HG03520 (cell line): ENCODE data around the gene METTL24.
"Not testable (repeated sequence)": the region's sequence is repeated elsewhere in the genome, so short reads cannot be mapped to it uniquely, and the experiment has no call there.

Experiments
- ATAC-seq: cut with Tn5 transposase; IDR thresholded peaks from one replicate; pipeline ENCODE4 v1.9.1; 2021; ENCODE audit warnings: mild to moderate bottlenecking, moderate library complexity; ENCODE audit not compliant: unreplicated experiment

Gene METTL24

DNA sequence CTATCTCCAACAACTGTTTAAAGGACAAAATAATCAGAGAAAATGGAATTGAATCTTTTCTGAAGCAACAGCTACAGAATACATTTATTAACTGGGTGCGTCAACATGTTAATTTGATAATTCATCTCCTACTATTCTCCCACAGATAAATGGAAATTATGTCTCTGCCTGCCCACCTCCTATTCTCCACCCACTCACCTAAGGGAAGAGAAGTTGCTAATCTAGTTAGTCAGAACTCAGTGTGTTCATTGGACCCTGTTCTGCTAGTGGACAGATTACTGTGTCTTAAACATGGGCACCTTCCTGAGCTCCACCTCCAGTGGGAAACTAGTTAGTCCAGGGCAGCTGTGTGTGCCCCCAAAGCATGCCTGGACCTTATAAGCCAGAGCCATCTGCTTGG lies 41.0 kb downstream of the METTL24 start:
- ATAC-seq, result no peak

DNA sequence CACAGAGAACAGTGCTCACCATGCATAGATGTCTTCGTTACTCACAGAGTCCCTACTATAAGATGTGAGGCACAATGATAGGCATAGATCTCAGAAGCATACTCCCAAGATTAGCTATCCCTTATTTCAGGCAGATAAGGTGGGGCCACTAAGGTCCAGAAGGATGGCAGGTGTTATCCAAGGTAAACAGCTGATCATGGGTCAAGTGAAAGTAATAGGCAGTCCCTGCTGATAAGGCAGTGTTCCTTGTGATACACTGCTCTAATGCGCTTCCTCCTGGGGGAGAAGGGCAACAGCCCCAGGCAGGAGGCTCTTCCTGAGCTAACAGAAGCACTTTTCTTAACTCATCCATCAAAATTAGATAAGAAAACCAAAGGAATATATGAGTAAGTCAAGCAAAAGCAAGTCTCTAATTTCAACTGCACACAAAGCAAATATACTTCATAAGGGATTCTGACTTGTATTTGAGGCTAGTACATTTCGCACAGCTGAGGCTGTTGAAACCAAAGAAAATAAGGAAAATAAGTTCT lies 42.2 kb downstream of the METTL24 start:
- no peak for ATAC-seq

DNA sequence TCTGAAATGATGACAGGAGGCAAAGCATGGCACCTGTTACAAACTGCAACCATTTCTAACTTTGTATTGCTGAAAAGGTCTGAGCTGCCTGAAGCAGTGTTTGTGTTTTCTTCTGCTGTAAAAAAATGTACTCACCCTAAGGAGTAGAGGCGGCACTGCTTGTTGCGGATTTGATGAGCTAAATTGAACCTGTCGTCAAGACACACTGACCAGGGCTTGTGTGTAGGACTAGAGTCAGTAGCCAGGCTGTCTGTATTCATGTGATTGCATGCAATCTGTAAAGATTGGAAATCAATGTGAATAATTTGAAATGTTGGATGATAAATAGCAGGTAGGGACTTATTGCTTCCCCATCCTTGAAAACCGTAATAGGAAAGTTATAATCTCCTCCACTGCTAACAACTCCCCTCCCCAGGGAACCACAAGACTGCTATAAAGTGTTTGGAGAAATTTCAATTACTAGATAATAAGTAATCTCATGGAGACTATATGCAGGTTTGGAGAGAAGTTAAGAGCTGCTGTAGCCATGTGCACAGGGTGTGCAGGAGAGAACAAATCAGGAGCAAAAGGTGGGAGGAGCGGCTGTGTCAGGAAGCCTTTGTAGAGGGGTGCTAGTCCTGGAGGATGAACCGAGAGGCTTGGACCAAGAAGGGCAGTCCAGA lies 42.8 kb downstream of the METTL24 start:
- ATAC-seq, result no peak

DNA sequence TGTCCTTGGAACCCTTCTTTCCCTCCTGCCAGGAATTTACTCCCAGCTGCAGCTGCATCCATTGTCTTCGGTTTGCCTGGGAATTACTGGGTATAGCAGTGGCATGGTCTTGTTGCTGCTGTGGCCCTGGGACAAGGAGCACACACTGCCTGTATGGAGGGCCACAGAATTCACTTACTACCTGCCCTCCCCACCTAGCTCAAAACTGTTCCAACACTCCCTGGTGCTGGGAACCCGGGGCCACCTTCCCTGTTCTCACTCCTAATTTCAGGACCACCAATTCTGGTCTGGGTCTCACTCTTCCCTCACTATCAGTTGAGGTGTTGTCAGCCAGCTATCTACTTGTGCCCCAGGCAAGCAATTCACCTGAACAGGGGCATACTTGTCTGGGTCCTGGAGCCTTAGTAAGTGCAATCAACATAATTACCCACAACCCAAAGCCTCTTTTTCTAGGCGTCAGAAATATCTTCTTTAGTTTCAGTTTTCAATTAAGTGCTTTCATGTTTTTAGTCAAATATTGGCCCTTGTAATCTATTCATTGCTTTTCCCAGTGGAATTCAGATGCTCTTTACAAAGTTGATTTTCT lies 47.2 kb downstream of the METTL24 start:
- no peak for ATAC-seq

DNA sequence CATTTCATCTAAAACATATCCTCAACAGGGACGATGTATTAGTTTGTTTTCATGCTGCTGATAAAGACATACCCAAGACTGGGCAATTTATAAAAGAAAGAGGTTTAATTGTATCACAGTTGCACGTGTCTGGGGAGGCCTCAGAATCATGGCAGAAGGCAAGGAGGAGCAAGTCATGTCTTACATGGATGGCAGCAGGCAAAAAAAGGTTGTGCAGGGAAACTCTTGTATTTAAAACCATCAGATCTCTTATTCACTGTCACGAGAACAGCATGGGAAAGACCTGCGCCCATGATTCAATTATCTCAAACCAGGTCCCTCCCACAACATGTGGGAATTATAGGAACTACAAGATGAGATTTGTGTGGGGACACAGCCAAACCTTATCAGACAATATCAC lies 48.7 kb downstream of the METTL24 start:
- not testable (repeated sequence) for ATAC-seq

DNA sequence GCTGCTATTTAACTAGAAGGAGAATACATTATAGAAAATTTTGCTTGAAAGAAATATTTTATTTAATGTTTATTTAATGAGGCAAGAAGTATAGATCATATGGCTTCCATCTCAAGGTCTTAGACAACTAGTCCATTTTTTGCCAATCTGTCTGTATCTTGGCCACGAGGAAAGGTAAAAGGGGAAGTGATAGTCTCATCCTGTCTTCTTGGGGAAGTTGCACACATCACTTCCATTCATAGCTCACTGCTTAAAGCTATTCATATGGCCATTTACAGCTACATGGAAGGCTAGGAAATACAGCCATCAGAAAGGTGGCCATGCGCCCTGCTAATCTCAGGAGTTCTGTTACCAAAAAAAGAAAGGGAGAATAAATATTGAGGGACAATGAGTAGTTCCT lies 50.8 kb downstream of the METTL24 start:
- ATAC-seq, result no peak

DNA sequence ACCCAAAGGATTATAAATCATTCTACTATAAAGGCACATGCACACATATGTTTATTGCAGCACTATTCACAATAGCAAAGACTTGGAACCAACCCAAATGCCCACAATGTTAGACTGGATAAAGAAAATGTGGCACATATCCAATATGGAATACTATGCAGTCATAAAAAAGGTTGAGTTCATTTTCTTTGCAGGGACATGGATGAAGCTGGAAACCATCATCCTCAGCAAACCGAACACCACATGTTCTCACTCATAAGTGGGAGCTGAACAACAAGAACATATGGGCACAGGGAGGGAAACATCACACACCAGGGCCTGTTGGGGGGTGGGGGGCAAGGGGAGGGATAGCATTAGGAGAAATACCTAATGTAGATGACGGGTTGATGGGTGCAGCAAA lies 52.3 kb downstream of the METTL24 start:
- ATAC-seq, result not testable (repeated sequence)

DNA sequence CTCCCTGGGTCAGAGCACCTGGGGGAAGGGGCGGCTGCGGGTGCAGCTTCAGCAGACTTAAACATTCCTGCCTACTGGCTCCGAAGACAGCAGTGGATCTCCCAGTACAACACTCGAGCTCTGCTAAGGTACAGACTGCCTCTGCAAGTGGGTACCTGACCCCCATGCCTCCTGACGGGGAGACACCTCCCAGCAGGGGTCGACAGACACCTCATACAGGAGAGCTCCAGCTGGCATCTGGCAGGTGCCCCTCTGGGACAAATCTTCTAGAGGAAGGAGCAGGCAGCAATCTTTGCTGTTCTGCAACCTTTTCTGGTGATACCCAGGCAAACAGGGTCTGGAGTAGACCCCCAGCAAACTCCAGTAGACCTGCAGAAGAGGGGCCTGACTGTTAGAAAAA lies 54.5 kb downstream of the METTL24 start:
- ATAC-seq, result not testable (repeated sequence)

DNA sequence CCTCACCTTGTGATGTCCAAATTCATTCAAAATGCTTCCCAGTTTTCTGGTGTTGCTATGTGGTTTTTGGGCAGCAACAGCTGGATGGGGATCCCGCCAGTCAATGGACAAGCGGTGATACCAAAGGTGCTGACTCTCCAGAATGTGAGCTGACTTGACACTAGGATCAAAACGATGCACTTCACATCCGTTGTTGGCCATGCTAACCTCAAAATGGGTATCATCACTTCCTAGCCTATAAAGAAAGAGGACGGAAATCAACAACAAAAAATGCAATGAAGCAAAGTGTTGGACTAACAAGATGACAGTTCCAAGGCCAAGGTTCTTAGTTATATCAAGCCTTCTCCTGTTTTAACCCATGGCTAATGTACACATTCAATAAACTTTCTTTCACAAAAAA lies 59.2 kb downstream of the METTL24 start:
- ATAC-seq, result no peak

DNA sequence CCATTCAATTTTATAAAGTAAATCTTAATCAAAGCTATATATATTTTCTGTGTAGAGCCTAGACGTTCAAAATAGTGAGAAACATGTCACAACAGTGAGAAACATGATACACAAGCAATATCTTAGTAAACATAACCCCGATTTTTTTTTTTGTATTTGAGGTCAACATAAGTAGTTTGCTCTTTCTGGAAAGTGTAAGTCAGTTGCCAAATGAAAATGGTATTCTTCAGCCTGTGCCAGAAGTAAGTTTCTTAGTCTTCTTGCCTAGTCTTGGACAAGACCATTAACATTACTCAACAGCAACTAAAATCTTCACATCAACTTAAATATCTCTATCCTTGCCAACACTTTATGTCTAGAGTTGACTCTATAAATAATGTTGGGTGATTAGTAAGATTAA lies 59.7 kb downstream of the METTL24 start:
- no peak for ATAC-seq

DNA sequence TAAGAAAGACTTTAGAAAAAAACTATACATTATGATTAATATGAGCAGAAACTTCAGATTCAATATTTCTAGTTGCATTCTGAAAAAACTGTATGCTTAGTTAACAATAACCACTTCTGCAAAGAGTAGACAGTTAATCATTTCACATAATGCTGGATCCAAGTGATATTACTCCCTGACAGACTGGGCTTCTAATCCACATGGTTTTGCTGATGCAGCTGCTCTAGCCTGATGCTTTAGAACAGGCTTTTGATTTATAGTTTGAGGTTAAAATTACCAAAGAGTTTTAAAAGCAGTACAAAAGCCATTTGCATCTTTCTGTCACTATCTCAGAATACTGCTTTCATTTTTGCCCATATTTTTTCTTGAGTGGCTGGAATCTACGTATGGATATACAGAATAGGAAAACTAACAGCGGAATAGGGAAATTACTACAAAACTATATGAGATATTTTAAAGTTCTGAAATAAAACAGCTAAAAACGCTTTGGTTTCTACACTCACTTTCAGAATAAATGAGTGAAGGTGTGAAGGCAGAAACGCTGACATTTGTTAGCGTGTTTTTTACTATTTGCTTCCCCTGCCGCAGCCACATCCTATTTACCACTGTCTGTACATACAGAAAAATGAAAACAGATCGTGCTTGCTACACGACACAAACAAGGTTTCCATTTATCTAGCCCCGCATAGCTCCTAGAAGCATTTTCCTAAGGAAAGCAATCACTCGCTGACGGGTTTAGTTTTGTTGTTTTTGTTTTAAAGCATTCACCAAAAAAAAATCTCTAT lies 61.7 kb downstream of the METTL24 start:
- ATAC-seq, result no peak

DNA sequence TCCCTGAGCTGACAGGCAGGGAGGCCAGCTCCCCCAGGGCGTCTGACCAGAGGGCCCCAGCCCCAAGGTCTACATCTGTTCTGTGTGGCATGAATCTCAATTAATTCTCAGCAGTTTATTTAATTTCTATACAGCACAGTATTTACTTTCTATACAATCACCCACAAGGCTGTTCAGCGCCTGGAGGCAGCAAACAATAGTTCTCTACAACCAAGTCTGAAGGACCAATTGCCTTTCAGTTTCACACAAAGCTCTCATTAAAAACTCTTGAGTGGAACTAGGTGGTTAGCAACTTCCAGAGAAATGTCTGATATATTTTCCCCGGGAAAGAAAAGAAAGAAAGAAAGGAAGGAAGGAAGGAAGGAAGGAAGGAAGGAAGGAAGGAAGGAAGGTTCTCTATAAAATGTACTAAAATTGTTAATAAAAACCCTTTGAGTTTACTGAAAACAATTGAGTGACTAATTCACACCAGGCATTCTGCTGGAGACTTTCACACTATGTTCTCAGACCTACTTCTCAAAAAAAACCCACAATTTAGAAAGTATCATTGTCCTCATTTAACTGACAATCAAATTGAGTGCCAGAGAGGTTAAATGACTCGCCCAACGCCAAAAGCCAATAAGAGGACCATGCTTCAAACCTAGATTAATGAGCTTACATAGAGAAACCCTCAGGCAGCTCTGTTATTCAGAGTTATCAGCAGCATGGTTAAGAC lies 62.5 kb downstream of the METTL24 start:
- ATAC-seq, result no peak

DNA sequence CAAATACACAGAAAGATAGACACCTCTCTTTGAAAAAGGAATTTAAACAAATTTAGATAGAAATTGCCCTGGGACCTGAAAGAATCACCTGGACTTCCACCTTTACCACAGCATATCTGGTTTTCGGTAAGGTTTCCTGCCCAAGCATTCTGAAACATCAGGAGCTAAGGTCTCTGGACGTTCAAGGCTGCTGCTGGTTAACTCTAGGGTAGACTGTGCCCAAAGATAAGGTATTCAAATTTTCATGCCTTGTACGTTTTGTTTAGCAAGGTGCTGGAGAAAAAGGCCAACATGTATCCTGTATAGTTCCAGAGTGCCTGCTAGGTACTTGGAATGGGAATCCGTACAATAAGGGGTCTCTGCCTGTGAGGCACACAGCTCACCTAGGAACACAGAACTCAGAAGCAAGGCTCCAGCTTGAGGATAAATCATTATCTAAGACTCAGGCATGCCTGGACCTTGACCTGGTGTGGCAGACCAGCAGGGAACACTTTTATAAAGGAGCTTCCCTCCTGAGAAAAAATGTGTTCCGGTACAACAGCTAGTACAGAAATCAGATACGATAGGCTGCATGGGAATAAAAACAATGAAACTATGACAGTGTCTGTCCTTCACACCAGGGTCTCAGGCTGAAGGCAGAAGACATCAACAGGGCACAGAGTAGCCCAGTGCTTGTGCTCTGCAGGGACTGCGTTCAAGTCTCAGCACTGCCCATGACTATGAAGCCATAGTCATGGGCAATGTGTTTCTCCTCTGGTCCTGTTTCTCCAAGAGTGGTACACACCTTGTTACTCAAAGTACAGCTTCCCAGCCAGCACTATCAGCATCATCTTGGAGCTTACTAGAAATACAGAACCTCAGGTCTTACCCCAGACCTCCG lies 70.4 kb downstream of the METTL24 start:
- no peak for ATAC-seq

DNA sequence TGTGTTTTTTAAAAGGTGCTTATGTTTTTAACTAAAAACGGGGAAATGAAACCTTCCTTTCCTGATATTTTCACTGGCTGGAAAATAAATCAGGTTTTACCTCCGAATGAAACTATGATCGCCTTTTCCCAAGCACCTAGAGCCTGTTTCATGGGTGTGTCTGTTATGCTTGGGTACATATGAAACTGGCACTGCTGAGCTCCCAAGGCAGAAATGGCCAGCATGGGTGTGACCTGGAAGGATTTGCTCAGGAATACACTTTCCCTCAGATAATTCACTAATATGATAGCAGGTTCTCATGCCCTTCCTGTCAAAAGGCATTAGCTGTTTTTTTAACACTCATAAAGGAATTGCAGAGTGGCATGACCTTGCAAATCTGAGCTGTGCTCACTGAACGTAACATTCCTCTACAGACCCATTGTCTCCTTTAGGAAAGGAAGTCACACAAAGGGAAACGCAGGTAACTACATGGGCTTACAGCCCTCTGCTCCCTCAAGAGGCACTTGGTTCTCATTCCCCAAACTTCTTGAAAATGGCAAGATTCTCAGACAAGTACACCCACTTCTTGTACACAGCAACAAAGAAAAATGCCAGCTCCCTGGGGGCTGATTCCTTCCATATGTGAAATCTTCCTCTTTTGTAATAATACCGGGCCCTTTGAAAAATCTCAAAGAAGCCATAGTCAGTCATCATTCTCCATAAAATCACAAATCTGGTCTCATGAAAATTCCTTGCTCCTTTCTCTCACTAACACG lies 72.7 kb downstream of the METTL24 start:
- no peak for ATAC-seq

DNA sequence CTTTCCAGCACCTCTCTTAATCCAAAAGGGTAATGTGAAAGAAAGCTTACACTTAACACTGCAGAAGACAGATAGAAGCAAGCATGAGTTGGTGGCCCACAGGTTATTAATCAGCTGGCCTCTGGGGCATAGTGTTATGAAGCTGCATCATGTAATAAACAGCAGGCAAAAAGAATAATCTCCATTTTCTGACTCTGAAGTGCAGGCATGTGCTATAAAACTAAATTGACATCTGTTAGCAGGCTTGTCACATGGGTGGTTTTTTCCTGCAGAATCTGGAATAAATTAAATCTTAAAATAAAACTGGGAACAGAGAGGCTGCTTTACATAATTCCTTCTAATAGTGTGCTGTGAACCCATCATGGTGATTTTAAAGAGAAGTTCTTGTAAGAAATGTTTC lies 73.3 kb downstream of the METTL24 start:
- no peak for ATAC-seq

DNA sequence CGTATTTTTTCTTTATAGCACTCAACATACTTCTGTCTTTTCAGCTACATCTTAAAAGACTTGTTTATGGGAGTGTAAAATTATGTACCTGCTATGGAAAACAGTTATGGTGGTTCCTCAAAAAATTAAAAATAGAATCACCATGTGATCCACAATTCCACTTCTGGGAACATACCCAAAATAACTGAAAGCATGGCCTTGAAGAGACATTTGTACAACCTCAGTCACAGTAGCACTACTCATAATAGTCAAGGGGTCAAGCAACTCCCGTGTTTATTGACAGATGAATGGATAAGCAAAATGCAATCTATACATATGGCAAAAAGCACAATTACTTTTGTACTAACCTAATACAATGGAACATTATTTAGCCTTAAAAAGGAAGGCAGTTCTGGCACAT lies 74.5 kb downstream of the METTL24 start:
- no peak for ATAC-seq

DNA sequence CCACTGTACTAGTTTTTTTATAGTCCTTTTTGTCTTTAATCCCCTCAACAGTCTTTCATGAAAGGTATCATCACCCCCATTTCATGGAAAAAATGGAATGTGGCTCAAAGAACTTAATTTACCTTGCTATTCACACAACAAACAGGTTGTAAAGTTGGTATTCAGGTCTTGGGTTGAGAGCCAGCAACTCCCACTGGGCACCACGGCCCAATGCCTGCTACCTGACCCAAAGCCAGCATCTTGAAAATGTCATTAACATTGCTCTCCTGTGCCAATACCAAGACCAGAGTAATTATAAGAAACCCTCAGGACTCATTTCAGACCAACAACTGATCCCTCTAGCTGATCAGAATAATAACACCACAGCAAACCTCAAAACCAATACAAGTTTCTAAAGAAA lies 75.7 kb downstream of the METTL24 start:
- no peak for ATAC-seq

DNA sequence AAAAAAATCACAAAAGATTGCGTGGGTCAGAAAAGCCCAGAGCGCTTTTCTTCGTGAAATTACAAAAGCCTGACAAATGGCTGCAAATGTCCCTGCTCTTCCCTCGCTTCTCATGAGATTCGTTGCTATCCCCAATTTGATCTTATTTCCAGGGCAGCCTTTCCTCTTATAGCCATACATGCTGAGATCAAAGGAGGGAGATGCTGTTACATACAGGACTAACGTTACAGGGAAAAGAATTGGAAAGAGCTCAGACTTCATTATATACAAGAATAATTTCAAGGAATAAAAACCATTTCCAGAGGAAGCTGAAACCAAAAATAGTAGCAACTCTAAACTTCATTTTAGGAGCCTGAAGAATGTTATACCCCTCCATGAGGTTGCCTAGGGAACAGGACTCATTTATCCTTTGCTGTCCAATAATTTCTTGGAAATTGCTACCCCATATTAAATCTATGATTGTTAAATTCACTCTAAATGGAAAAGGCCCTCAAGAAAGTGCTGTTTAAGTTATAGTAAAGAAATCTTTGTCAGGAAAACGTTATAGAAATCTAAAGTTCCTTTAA lies 81.0 kb downstream of the METTL24 start:
- ATAC-seq, result no peak

DNA sequence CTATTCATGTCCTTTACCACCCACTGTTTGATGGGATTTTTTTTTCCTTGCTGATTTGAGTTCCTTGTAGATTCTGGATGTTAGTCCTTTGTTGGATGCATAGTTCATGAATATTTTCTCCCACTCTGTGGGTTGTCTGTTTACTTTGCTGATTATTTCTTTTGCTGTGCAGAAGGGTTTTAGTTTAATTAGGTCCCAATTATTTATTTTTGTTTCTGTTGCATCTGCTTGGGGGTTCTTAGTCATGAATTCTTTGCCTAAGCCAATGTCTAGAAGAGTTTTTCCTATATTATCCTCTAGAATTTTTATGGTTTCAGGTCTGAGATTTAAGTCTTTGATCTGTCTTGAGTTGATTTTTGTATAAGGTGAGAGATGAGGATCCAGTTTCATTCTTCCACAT lies 85.4 kb downstream of the METTL24 start:
- ATAC-seq, result not testable (repeated sequence)

DNA sequence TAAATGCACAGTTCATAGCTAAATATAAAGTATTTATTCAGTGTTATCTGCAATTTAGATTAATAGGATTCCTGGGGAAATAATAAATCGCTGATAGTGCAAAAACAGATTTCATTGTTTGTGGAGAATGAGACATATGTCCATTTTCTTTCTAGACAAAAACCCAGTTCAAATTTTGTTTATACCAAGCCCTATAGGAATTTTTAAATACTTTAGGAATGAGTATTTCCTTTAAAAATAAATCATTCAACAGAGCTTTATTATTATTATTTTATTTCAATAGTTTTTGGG lies 86.5 kb downstream of the METTL24 start:
- no peak for ATAC-seq
